HG03025 (cell line): ENCODE measurements around the gene TEX44.

Experiments
- ATAC-seq: cut with Tn5 transposase; IDR thresholded peaks from one replicate; pipeline ENCODE4 v1.9.1; 2021; ENCODE audit warnings: mild to moderate bottlenecking, moderate library complexity; ENCODE audit not compliant: unreplicated experiment, low FRiP score

TEX44 gene

DNA sequence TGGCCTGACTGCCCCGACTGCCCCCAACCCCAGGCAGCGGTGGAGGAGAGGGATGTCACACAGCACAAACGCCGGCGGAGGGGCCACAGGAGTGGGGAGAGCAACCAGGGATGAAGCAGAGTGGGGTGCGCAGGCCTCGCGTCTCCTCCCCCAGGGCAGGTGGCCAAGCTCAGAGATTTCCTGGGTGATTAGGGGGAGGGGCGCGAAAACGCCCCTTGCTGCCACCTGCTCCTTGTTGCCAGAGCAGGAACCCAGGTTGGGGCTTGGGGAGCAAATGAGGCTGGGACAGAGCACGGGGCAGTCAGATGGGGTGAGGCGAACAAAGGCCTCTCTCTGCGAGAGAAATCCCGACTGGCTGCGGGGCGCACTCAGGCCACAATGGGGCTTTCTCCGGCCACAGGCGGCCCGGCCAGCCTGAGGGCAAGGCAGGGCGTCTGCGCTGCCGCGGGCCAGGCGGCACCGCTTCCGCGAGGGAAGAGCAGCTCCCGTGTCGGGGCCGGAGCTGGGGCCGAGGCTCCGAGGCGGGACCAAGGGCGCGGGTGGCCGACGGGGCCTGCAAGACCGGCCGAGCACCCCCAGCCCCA lies 11.5 kb downstream of the TEX44 start:
- peak; percentile 26 for ATAC-seq

DNA sequence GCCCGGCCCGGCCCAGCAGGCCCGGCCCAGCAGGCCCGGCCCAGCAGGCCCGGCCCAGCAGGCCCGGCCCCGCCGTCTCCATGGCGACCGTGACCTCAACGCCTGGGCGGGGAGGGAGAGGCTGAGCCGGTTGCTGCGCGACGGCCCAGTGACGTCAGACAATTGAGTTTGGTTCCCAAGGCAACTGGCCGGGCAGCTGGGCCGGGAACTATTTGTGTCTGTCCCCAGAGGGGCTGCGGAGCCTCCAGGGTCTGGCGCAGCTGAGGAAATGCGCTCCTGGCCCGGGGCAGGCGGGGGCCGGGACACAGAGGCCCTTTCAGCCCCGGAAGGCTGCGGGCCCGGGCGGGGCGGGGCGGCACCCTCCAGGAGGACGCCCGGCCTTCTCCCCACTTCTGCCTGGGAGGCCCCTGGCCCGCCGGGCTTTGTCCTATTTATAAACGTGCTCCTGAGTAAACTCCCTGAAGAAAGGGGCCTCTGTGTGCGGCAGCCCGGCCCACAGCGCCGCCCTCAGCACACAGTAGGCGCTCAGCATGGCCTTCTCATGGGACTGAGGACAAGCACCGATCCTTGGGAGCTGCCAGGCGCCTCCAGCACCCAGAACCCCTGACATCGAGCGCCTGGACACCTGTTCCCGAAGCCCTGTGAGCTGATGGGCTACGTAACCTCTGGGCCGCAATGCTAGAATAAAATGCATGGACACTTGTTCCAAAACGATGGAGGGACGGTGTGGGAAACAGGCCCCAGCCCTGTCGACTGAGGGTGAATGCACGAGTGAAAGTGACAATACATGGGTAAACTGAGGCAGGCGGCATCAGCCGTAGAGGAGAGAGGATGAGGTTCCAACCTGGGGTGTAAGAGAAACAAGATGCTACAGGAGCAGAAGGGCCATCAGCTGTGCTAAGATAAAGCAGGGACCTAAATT lies 12.3 kb downstream of the TEX44 start:
- peak; percentile 78 for ATAC-seq

DNA sequence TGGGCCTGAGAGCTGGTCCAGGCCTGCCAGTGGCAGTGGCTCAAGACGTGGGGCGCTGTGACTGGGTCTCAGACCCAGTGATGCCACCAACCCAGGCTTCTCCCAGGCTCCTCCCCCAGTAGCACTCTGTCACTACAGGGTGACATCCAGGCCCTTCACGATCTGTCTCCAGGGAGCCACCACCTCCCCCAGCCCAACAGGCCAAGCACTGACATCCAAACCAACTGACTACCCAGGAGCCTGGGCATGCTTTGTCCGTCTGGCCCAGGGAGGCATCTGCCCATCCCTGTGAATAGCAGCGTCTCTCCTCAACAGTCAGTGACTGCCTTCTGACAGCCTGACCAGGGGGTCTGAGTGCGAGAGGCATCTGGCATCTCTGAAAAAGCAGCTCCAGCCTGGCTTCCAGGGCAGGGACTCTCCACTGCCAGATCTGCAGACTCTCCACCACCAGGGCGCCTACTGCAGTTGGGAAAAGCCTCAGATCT lies 13.0 kb downstream of the TEX44 start:
- no peak for ATAC-seq

DNA sequence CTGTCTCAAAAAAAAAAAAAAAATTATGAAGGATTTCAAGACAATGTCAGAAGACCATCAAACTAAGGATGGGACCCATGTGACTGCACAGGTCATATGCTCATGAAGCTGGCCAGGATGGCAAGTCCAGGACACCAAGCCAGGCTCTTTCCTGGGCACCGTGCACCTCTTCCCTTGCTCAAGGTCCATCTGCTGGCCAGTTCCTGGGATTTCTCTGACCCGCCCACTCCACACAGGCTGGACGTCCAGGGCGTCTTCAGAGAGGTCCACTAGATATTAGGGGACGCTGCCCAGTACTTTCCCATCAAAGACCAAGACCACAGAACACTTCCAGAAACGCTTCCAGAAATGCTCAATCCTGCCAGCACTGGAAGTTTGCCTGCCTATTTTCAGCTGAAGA lies 14.3 kb downstream of the TEX44 start:
- no peak for ATAC-seq

DNA sequence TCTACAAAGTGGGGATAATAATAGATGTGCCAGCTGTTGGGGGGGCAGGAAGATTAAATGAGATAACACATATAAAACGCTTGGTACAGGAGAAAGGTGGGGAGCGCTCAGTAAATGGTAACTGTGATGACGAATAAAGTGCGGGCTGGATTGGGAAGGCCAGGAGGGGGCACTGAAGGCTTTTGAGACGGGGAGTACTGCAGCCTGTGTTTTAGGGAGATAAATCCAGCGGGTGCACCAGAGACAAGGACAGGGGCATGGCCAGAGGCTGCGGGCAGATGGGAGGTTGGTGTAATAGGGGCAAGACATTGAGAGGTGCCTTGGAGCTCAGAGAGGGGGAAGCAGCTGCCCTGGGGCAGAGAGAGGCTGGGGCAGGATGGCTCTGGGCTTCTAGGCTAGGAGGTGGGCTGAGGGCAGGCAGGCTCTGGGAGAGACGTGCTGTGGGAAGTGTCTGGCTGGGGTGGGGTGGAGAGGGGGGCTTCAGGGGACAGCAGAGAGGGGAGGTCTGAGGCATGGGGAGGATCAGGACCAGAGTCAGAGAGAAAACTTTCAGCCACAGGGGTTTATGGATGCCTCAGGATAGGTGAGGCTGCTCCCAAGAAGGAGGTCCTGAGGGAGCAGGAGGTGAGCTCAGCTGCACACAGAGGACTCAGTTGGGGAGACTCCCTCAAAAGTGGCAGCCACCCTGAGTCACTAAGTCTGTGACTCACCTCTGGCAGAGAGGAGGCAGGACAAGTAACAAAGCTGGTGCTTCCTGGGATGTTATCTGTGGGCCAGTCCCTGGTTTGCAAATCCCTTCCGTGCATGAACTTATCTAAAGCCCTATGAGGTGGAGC lies 18.8 kb downstream of the TEX44 start:
- ATAC-seq: no peak

DNA sequence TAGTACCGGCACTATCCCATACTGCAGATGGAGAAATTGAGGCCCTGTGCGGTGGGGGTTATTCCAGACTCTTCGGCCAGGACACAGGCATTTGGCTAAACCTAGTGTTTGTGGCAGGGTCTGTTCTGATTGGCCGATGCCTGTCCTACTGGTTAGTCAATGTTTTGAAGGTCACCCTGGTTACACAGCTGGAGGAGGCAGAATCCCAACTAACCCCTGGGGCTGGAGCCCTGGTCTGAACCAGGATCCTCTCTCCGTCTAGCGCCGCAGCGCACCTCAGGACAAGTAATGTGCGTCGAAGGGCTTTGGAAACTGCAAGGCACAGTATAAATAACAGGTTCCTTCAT lies 19.4 kb downstream of the TEX44 start:
- ATAC-seq: no peak

DNA sequence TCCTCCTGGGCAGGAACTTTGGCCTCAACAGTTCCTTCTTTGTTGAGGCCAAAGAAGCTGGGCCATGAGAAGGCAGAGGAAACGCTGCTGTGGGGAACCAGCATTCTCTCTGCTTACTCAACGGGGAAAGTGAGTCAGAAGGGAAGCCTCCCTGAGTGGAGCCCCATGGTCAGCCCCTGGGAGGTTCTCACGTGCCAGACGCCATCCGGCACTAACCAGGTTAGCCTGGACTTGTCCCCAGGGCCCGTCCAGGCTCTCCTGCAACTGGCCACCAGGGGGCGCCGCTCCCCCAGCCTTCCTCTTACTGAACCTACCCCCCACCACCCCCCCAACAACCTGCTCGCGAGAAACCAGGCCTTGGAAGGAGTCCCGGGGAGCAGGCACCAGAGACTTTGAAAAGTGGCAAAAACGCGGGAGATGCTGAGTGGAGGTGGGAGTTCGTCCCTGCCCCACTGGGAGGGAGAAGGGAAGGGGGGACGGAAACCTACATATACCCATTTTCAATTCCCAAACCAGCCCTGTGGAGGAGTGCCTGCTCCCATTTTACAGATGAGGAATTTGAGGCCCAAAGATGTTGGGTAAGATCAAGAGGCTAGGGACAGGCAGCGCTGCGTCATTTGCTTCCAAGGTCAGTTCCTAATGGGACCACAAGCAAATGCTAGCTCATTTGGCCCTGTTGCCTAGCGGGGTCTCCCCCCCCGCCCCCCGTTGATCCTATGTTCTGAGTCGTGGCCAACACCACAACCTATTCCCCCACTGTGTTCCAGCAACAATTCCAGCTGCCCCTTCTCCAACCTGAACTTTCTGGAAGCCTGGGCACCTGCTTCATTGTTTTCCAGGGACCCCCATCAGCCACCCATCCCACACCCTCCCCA lies 20.0 kb downstream of the TEX44 start:
- no peak for ATAC-seq

DNA sequence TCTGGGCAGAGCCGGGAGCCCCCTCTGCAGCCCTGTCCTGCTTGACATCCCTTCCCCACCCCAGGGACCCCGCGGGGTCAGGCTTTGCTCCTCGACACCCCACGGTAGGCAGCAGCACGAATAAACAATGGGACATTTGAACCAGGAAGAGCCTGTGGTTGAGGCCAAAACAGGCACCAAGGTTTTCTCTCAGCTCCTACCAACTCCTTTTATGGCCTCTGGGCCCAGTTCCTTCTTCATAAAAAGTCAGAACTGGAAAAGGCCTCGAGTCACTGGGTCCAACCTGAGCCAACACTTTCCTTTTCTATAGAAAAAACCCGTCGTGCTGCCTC lies 20.6 kb downstream of the TEX44 start:
- no peak for ATAC-seq

DNA sequence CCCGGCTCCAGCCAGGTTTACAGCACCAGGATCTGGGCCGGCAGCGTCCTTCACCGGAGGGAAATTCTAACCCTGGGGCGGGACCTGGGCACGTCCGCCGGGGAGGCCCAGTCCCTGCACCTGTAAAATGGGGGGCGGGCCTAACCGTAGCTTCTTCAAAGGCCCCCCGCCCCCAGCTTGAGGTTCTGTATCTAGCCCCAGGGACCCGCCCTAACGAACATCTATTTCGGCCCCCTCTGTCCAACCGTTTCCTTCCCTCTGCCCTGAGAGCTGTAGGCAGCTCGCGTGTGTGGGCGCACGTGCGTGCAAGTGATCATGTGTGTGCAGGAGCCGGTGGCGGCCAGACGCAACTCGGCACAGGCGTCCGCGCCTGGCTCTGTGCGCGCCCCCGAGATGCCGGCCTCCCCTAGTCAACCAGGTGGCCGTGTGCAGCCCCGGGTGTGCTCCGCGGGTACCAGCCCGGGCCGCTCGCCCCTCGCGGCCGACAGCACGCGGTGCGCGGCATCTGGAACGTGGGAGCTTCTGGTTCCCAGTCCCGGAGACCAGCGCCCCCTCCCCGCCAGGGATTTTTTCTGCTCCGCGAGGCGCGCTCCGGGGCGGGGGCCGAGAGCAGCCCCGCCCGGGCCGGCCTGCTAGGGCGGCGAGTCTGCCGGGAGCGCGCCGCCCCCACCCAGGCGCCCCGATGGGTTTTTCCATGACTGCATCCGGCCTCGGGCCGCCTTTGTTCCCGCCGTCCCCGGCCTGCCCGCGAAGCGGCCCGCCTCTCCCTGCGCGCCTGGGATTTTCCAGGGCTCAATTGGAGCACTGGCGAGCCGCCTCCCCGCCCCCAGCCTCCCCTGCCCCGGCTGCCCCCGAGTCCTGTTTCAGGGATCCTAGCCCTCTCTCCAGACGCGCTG lies 21.2 kb downstream of the TEX44 start:
- peak; percentile 47 for ATAC-seq

DNA sequence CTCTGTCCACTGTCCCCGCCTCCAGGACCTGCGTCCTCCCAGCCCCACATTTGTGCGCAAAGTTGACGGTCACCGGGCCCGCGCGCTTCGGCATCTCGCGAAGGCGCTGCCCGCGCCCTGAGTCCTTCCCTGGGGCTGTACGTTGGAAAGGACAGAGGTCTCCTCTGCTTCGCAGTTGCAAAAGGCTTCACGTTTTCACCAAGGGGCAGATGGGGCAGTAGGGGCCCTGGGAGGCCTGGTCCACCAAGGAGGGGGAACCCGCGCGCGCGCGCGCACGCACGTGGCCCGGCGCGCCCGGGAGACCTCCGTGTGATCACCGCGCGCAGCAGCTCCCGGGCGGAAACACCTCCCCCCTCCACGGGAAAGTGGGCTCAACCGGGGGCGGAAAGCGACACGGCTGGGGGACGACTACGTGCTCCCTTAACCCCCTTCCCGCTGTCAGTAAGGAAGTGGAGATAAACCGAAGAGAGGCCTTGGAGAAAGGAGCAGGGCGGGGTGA lies 21.9 kb downstream of the TEX44 start:
- ATAC-seq: peak; percentile 5

DNA sequence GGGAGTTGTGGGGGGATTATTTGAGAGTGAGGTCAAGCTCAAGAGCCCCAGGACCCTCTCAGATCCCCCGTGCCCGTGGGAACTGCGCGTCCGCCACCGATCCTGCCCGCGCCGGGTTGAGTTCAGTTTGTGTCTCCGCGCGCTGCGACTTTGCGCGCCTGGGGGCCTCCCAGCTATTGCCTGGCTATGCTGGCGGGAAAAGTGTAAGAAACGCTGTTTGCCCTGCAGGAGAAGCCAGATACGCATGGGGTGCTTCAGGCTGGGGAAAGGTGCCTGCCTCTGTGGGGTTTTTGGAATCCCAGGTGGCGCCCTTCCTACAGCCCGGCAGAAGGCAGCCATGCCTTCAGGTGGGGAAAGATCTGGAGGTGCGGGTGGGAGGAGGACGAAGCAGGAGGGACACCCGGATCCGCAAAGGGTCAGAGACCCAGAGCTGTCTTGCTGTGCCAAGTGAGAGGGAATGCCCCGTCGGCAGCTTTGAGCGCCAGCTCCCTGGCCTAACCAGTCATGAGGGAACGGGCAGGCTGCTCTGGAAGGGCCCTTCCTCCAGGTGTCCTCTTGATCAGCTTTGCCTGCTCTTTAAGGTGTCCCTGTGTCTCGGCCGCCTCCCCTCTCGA lies 22.5 kb downstream of the TEX44 start:
- ATAC-seq: no peak

DNA sequence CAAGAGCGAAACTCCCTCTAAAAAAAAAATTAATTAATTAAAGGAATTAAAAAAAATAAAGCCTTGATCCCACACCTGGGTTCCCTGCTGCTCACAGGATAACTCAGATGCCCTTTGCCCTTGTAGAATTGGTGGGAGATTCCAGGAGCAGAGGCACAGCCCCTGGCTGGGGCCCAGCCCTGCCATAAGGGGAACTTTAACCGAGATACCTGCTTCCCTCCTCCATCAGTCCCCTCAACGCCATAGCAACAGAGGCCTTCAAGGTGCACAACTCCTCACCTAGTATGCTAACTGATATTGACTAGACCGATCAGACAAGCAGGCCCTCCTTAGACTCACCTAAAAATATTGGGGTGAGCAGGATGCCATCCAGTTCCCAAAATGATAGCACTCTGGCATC lies 23.6 kb downstream of the TEX44 start:
- ATAC-seq: no peak

DNA sequence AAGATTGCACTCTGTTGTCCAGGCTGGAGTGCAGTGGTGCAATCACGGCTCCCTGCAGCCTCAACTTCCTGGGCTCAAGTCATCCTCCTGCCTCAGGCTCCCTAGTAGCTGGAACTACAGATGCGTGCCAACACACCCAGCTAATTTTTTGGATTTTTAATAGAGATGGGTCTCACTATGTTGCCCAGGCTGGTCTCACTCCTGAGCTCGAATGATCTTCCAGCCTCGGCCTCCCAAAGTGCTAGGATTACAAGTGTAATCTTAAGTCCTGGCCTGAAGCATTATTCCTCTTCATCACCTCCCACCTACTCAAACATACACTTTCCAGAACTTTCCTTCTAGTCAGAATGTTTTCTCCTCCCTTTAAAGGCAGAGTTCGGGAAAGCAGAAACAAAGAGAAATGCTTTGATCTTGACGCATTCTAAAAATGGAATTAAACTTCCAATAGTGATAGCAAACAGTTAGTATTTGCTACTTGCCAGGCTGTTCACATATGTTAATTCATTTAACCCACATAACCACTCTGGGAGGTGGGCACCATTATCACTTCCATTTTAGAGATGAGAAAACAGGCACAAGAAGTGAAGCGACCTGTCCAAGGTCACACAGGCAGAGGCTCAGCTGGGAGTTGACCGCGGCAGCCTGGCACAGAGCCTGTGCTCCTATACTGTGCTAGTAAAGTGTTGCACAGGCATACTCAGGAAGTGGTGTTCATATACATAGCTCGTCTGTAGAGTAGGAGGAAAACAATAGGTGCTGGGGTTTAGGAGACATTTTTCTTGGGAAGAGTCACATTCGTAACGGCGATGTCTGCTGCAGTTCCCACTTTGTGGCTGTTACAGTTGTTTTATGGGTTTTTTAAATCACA lies 24.6 kb downstream of the TEX44 start:
- no peak for ATAC-seq

DNA sequence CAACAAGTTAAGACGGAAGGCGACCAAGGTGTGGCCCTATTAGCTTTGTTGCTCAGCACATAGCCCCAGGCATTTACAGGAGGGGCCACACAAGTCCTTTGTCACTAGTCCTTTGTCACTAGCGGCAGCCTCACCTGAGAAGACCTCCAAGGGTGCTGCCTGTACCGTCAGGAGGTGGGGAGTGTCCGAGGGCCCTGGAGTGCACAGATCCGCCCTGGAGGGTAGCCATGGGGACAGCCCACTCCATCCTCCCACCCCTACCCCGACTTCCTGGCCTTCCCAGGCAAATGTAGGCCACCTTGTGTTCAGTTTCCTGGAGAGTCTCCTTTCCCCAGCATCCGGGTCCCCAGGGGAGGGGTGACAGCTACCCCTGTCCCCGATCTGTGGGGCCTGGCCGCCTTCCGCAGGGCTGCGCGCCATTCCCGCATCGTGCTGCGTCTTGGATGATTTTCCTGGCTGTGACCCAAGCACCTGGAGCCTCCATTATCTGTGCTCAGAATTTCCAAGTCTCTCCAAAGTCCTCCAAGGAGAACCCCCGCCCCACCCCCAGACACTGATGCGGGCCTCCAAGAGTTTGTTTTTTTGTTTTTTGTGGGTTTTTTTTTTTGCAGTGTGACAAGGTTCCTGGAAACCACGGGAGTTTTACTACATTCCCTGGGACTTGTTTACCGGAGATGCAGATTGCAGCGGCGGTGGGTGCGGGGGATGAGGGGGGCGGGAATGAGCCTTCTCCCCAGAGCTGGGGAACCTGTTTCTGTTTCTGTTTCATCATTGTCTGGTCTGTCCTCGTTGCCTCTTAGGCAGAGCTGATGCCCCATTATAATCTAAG lies 28.6 kb downstream of the TEX44 start:
- ATAC-seq: no peak

DNA sequence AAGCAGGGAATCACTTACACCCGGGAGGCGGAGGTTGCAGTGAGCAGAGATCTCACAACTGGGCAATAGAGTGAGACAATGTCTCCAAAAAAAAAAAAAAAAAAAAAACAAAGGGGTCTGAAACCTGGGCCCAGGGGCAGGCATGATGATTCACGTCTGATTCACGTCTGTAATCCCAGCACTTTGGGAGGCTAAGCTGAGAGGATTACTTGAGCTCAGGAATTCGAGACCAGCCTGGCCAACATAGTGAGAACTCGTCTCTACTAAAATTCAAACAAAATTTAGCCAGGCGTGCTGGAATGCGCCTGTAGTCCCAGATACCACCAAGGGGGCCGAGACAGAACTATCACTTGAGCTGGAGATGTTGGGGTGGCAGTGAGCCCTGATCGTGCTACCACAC lies 30.3 kb downstream of the TEX44 start:
- no peak for ATAC-seq

DNA sequence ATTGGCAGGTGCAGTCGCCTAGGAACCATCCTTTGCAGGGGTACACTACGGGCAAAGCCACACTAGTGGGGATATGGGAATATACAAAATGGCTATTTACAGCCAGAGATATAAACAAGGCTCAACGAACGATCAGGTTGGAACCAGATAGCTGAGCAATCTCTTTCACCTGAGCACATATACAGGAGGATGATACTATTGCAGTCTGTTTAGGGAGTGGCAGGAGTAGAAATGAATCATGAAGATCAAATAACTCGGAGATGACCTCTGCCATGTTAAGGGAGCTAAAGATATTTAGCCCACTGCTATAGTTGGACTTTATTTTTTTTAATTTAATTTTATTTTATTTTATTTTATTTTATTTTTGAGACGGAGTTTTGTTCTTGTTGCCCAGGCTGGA lies 33.8 kb downstream of the TEX44 start:
- no peak for ATAC-seq
